Ovary (tissue), 3 donors: ENCODE results near the gene RBM7.

Experiments used
- EP300 ChIP-seq: sonication (generic); formaldehyde crosslinking; IDR thresholded peaks from one replicate; pipeline ENCODE4 v1.6.1; 2017; ENCODE audit warnings: antibody characterized with exemption
- TF ChIP-seq, protein P1 (sequence below), 3 donors: fragments of 450-650 bp in 2 of 3; fragments of 200-600 bp in 1 of 3; IDR thresholded peaks; one replicate each; pipeline versions ENCODE4 v1.5.1 to v1.8.0; 2016 to 2022; ENCODE audit warnings: antibody characterized with exemption in 3 of 3, mild to moderate bottlenecking in 1 of 3
- donor health status: DM: no; HTN: no; CAD: no.

DNA sequence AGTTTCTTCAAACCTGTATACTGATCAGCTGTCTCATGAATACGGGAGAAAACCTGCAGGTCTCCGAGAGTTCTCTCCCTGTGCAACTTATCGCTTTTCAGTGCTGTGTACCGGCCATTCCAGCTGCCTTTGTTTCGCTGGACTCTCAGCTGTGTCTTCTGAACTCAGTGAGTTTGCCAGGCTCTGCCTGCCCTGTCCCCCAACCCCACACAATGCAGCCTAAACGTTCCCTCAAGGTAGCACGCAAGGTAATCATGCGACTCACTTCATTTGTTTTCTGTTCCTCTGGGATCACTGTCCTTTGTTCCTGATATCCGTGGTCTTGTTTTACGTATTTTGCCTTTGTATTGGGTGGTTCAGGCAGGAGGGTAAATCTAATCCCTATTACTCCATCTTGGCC lies 13.5 kb downstream of the RBM7 start:
- TF ChIP-seq, protein P1, sequence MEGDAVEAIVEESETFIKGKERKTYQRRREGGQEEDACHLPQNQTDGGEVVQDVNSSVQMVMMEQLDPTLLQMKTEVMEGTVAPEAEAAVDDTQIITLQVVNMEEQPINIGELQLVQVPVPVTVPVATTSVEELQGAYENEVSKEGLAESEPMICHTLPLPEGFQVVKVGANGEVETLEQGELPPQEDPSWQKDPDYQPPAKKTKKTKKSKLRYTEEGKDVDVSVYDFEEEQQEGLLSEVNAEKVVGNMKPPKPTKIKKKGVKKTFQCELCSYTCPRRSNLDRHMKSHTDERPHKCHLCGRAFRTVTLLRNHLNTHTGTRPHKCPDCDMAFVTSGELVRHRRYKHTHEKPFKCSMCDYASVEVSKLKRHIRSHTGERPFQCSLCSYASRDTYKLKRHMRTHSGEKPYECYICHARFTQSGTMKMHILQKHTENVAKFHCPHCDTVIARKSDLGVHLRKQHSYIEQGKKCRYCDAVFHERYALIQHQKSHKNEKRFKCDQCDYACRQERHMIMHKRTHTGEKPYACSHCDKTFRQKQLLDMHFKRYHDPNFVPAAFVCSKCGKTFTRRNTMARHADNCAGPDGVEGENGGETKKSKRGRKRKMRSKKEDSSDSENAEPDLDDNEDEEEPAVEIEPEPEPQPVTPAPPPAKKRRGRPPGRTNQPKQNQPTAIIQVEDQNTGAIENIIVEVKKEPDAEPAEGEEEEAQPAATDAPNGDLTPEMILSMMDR (IDR thresholded peaks at IDR 0.05): no peak
- TF ChIP-seq EP300: no peak
